ENCODE measurements around the gene PCBP2.
A peak's percentile ranks its signal among the peaks of the same experiment; 100 is the strongest.

PCBP2 gene

GRCh38 chr12:53513712-53514410 lies 62.0 kb downstream of the PCBP2 start:
- DNase-seq, result no peak

- no peak for DNase-seq
These were observed 62.9 kb downstream of the PCBP2 start for GRCh38 chr12:53514628-53515290.

DNA sequence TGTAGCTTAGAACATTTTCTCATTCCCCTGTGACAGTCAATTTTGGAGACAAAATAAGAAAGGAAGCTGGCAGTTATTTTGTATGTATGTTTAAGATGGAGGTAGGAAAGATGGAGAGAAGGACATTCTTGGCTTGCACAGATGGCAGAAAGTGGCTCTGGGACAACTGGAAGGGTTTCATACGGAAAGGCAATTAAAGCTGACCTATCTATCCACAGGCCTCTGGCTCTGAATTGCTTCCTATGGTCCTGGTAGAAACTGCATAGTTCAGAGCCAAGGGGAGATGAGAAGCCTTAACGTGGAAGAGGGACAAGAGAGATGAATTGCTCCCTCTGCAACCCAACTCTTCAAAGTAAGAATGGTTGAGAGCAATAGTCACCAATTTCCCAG lies 63.4 kb downstream of the PCBP2 start:
- no peak for DNase-seq

DNA sequence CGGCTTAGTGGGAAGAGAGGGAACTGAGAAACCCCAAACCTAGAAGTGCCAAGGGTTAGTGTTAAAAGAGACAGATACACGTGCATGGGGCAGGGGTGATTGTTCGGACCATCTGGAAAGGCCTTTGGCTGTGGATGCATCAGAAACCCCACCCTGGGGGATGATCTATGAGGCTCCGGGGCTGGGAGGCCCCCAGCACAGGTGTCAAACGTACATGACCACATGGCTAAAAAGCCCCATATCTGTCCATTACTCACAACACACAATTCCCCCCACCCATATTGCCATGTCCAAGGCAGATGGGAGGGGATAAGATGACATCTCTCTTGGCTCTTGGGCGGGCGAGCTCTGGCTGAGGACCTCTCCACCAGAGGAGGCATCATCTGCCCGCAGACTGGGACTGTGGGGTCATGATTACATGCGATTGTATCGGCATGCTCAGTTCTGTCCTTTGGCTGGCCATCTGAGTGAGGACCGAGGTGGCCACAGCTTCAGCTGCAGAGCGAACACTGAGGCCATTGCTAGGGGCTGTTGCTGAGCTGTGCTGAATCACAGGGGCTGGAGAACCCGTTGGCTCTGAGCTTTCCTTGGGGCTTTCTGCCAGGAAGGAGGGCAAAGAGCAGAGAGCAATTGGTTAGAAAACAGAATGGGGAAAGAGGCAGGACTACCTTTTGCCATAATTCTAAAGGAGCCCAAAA lies 65.0 kb downstream of the PCBP2 start:
- no peak for DNase-seq

DNA sequence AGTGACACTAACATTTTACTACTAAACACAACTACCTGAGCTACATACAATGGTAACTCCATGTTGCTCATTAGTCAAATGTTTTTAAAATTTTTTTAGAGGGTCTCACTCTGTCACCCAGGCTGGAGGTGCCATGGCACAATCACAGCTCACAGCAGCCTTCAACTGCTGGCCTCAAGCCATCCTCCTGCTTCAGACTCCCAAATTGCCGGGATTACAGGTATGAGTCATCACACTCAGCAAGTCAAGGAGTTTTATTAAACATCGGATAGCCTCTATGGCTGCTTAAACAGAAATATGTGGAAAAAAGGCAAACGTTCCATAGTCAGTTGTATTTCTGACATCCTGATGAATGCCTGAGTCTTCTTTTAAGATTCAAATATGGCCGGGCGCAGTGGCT lies 66.5 kb downstream of the PCBP2 start:
- DNase-seq, result peak; percentile 31

GRCh38 chr12:53523131-53523530 lies 71.2 kb downstream of the PCBP2 start:
- DNase-seq, result no peak

- DNase-seq, result no peak
These were observed 72.6 kb downstream of the PCBP2 start for GRCh38 chr12:53524476-53524875.

DNA sequence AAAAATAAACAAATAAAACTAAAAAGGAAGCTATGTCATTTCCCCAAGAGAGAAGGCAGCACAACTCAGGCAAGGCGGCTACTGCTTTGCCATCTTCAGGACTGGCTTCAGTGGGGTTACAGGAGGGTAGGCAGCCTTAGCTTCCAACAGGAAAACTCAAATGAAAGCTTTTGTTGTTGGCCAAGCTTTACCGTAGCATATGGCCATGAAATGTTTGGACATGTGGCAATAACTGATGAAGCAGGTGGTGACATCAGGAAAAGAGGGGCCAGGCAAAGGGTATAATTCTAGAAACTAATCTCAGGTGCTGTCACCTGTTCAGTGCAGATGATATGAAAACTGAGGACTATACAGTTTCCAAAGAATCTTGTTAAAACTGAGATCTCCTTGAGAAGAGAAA lies 78.2 kb downstream of the PCBP2 start:
- no peak for DNase-seq
